OCI-LY7 (cell line): ENCODE results near the gene NLGN1.

Experiments used
- EZH2phosphoT487 ChIP-seq: fragments of 200-600 bp; sonication (generic); IDR thresholded peaks from 2 replicates; pipeline ENCODE4 v1.6.1; 2018; ENCODE audit warnings: low read depth, borderline replicate concordance, mild to moderate bottlenecking, mixed run types, antibody characterized with exemption, low read length, moderate library complexity, mixed read lengths
- TF ChIP-seq, protein P1 (sequence below): fragments of 200-600 bp; sonication (generic); conservative IDR thresholded peaks from 2 replicates; pipeline ENCODE4 v1.5.1; 2014; ENCODE audit warnings: mild to moderate bottlenecking, antibody characterized with exemption, low read length, moderate library complexity, mixed read lengths

DNA sequence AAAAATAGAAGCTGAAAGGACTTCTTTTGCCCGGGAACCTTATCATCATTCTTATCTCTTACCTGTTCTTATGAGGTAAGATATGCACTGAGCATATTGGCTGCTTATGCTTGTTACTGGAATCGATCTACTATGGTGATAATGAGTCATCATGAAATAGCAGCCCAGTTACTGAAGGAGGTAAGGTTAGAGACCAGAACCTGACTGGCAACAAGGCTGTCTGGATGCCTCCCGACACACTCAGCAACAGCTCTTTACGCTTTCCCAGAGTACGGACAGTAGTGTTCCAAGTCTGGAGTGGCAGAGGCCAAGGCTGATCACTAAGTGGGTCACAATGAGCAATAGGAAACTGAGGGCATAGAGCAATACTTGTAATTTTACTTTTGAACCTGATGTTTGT, 314.1 kb downstream of the NLGN1 start:
- TF ChIP-seq, protein P1, sequence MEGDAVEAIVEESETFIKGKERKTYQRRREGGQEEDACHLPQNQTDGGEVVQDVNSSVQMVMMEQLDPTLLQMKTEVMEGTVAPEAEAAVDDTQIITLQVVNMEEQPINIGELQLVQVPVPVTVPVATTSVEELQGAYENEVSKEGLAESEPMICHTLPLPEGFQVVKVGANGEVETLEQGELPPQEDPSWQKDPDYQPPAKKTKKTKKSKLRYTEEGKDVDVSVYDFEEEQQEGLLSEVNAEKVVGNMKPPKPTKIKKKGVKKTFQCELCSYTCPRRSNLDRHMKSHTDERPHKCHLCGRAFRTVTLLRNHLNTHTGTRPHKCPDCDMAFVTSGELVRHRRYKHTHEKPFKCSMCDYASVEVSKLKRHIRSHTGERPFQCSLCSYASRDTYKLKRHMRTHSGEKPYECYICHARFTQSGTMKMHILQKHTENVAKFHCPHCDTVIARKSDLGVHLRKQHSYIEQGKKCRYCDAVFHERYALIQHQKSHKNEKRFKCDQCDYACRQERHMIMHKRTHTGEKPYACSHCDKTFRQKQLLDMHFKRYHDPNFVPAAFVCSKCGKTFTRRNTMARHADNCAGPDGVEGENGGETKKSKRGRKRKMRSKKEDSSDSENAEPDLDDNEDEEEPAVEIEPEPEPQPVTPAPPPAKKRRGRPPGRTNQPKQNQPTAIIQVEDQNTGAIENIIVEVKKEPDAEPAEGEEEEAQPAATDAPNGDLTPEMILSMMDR = no peak
- no peak for TF ChIP-seq EZH2phosphoT487
